ENCODE data around the gene BNC2.

- no peak for TF ChIP-seq EZH2 (IDR thresholded peaks at IDR 0.05; ENCODE audit: insufficient read depth, poor library complexity, severe bottlenecking)
- TF ChIP-seq EZH2phosphoT487 (IDR thresholded peaks at IDR 0.05; ENCODE audit: insufficient read depth, low read depth): no peak
These were observed 438.6 kb downstream of the BNC2 start for GRCh38 chr9:16431666-16432392.

All from GM23248 (cell line).